ENCODE data around the gene SOWAHC.
"Not testable (repeated sequence)": the region's sequence is repeated elsewhere in the genome, so short reads cannot be mapped to it uniquely, and the experiment has no call there.

SOWAHC gene

DNA sequence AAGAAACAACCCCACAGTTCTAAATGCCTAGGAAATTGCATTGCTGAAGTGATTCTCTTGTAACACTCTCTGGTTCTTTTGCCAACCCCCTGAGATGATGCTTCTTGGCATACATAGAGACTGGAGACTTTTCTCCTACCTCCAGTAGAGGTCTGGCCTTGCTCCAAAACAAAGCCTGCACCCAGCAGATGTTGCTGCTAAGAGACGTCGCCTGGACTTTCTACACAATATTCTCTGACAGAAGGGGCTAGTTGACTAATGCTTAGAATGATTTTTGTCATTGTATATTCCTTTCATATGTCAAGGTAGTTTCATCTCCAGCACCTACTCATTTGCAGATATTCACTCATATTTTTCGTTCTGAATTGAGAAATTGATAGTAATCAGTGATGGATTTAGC, 24.6 kb downstream of the SOWAHC start:
- TF ChIP-seq, protein P1, sequence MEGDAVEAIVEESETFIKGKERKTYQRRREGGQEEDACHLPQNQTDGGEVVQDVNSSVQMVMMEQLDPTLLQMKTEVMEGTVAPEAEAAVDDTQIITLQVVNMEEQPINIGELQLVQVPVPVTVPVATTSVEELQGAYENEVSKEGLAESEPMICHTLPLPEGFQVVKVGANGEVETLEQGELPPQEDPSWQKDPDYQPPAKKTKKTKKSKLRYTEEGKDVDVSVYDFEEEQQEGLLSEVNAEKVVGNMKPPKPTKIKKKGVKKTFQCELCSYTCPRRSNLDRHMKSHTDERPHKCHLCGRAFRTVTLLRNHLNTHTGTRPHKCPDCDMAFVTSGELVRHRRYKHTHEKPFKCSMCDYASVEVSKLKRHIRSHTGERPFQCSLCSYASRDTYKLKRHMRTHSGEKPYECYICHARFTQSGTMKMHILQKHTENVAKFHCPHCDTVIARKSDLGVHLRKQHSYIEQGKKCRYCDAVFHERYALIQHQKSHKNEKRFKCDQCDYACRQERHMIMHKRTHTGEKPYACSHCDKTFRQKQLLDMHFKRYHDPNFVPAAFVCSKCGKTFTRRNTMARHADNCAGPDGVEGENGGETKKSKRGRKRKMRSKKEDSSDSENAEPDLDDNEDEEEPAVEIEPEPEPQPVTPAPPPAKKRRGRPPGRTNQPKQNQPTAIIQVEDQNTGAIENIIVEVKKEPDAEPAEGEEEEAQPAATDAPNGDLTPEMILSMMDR (IDR thresholded peaks at IDR 0.05; ENCODE audit: low read depth, low read length, missing control alignments), result no peak
- DNase-seq (ENCODE audit: low read depth), result no peak
- H3K4me3 ChIP-seq (ENCODE audit: low read depth, low read length), result no peak overlapping the region

DNA sequence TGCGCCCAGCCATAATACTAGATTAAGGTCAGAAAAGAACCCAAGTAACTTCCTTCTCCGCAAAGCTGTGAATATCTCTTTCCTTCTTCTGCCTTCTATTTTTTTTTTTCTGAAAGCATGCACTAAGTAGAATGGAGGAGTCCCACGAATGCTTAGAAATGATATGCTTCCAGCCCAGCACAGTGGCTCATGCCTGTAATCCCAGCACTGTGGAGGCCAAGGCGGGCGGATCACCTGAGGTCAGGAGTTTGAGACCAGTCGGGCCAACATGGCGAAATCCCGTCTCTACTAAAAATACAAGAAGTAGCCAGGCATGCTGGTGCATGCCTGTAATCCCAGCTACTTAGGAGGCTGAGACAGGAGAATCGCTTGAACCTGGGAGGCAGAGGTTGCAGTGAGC, 25.8 kb downstream of the SOWAHC start:
- not testable (repeated sequence) for DNase-seq (ENCODE audit: low read depth); H3K4me3 ChIP-seq (ENCODE audit: low read depth, low read length)

DNA sequence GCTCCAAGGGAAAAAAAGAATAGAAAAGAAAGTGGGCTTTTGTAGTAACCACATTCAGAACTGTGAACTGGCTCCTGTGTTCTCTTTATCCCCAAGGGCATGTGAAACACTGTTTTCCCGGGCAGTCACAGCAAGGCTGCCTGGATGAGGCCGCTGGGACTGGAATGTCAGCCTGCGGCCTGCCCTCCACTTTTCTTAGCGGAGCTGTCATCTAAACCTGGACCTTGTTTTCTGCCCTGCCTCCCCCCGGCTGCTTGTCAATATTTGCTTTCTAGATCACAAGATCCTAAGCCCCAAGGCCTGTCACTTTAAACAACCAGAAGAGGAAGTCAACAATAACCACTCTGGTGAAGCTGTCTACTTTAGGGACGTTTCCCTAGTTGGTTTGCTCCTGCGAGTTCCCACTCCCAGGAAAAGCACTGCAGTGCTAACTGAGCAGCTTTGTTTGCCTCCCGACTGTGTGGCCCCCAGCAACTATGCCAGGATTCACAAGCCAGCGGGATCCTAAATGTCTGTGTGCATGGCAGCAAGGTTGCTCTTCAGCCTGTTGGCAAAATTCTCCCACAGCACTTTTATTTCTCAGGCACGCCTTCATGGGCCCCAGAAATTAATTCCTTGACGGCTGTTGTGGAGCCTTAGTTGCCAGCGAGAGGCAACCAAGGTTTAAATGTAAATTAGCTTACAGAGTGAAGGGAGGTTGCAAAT, 30.6 kb downstream of the SOWAHC start:
- DNase-seq (ENCODE audit: low read depth), result no peak
- no peak overlapping the region for H3K4me3 ChIP-seq (ENCODE audit: low read depth, low read length)
- TF ChIP-seq, protein P1 (IDR thresholded peaks at IDR 0.05; ENCODE audit: low read depth, low read length, missing control alignments), result no peak

DNA sequence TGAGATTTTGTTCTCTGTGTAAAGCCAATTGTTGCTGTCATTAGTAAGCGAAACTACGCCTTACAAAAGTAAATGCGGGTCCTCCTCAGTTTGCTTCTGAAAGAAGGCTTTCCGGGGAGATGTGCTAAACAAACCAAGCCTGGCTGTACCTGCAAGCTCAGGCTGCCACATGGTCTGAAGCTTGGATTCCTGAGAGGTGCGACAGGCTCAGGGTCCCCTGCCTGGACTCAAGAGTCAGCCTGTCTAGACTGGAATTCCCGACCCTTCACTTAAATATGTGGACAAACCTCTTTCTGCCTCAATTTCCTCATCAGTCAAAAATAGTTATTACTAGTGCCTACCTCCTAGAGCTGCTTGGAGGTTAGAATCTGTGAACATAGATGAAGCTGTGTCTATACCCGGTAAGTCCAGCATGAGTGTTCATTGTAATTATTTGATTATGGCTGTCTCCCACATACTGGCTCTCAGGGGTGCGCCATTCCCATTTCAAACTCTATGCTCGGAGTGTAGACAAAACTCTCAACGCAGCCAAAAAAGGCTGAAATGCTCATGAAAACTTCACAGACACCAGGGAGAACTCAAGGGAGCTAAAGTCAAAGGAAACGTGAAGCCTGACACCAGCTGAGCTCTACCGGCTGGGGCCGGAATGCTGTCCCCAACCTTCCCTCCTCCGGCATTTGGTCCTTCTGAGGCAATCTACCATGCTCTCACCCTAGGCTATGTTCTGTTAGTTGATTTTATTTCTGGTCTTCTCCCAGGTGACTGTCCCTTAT, 31.4 kb downstream of the SOWAHC start:
- H3K4me3 ChIP-seq (ENCODE audit: low read depth, low read length), result no peak overlapping the region
- TF ChIP-seq, protein P1 (IDR thresholded peaks at IDR 0.05; ENCODE audit: low read depth, low read length, missing control alignments), result no peak
- DNase-seq (ENCODE audit: low read depth), result no peak

DNA sequence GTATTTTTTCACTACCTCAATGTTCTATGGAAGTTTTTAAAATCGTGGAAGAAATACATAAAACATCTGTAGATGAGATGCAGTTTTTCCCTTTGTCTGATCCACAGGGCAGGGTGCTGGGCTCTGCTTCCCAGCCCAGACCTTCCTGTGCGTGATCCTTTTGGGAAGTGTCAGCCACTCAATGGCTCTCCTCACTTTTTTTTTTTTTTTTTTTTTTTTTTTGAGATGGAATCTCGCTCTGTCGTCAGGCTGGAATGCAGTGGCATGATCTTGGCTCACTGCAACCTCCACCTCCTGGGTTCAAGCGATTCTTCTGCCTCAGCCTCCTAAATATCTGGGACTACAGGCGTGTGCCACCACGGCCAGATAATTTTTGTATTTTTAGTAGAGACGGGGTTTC, 32.8 kb downstream of the SOWAHC start:
- TF ChIP-seq, protein P1 (IDR thresholded peaks at IDR 0.05; ENCODE audit: low read depth, low read length, missing control alignments), result no peak
- DNase-seq (ENCODE audit: low read depth), result no peak
- H3K4me3 ChIP-seq (ENCODE audit: low read depth, low read length), result no peak overlapping the region

DNA sequence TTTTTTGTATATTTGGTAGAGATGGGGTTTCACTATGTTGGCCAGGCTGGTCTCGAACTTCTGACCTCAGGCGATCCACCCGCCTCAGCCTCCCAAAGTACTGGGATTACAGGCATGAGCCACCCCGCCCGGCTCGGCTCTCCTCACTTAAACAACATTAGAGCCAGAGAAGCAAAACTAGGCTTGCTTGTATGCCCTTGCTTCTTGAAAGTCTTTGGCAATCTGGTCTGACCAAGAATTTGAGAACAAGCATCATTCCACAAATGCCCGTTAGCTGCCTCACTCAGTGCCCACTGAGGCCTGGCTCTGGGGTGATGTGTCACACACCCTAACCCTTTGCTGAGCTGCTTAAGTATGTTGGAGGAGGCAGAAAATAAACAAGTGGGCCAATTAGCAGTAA, 33.5 kb downstream of the SOWAHC start:
- TF ChIP-seq, protein P1 (IDR thresholded peaks at IDR 0.05; ENCODE audit: low read depth, low read length, missing control alignments), result no peak
- no peak overlapping the region for H3K4me3 ChIP-seq (ENCODE audit: low read depth, low read length)
- no peak for DNase-seq (ENCODE audit: low read depth)

DNA sequence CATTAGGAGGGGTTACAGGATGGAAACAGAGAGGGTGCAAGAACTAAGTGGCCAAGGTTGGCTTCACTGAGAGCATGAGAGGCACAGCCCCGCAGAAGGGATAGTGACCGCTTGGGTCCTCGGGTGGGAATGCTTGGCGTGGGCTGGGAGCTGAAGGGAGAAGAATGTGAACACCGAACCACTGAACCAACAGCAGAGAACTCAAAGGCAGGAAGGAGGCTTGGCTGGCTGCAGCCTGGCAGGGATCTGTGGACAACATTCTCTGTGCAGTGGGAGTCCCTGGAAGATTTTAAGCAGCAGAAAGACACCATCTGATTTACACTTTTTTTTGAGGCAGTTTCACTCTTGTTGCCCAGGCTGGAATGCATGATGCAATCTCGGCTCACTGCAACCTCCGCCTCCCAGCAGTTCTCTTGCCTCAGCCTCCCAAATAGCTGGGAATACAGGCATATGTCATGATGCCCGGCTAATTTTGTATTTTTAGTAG, 33.9 kb downstream of the SOWAHC start:
- no peak overlapping the region for H3K4me3 ChIP-seq (ENCODE audit: low read depth, low read length)
- TF ChIP-seq, protein P1 (IDR thresholded peaks at IDR 0.05; ENCODE audit: low read depth, low read length, missing control alignments), result no peak
- DNase-seq (ENCODE audit: low read depth), result no peak
